Skeletal muscle satellite cell (primary cell): ENCODE results near the gene THOC6.

Experiments used
- H3K27me3 ChIP-seq: 2 replicates; pipeline ENCODE4 v1.7.0; 2013; ENCODE audit warnings: low read length; ENCODE audit not compliant: control insufficient read depth, insufficient read depth
- H3K36me3 ChIP-seq: 2 replicates; pipeline ENCODE4 v1.7.0; 2013; ENCODE audit warnings: mild to moderate bottlenecking, control low read depth, low read length; ENCODE audit not compliant: insufficient read depth
- H3K4me1 ChIP-seq: 2 replicates; pipeline ENCODE4 v1.7.0; 2013; ENCODE audit warnings: low read length; ENCODE audit not compliant: control insufficient read depth, insufficient read depth
- H3K4me2 ChIP-seq: 2 replicates; pipeline ENCODE4 v1.7.0; 2013; ENCODE audit warnings: mild to moderate bottlenecking, low read length
- H3K4me3 ChIP-seq: 2 replicates; pipeline ENCODE4 v1.7.0; 2013; ENCODE audit warnings: low read length
- H3K9ac ChIP-seq: 2 replicates; pipeline ENCODE4 v1.7.0; 2013; ENCODE audit warnings: mild to moderate bottlenecking, low read depth, low read length, moderate library complexity
- H3K9me3 ChIP-seq: replicated peaks from 2 replicates; pipeline ENCODE4 v1.7.0; 2013; ENCODE audit warnings: mild to moderate bottlenecking, control low read depth, low read length

The THOC6 gene

GRCh38 chr16:3026609-3027488 is 3.0 kb downstream of the THOC6 start:
- Histone ChIP-seq H3K4me3 (no peak overlapping the region), H3K4me1 (peaks cover 26% of the 10 kb centered on the region), H3K9me3 (no peaks in the 10 kb centered on the region), H3K9ac (no peak overlapping the region), H3K36me3 (peaks cover 18% of the 10 kb centered on the region), H3K27me3 (peaks cover 15% of the 10 kb centered on the region), H3K4me2 (no peak overlapping the region)

- H3K9me3 ChIP-seq: no peaks in the 10 kb centered on the region
- no peak overlapping the region for H3K4me2 ChIP-seq
- no peak overlapping the region for H3K4me3 ChIP-seq
- no peak overlapping the region for H3K9ac ChIP-seq
- H3K27me3 ChIP-seq: peaks cover 20% of the 10 kb centered on the region
- H3K4me1 ChIP-seq: peaks cover 22% of the 10 kb centered on the region
- peaks cover 14% of the 10 kb centered on the region for H3K36me3 ChIP-seq
Measured at GRCh38 chr16:3027489-3027795, 3.6 kb downstream of the THOC6 start.

DNA sequence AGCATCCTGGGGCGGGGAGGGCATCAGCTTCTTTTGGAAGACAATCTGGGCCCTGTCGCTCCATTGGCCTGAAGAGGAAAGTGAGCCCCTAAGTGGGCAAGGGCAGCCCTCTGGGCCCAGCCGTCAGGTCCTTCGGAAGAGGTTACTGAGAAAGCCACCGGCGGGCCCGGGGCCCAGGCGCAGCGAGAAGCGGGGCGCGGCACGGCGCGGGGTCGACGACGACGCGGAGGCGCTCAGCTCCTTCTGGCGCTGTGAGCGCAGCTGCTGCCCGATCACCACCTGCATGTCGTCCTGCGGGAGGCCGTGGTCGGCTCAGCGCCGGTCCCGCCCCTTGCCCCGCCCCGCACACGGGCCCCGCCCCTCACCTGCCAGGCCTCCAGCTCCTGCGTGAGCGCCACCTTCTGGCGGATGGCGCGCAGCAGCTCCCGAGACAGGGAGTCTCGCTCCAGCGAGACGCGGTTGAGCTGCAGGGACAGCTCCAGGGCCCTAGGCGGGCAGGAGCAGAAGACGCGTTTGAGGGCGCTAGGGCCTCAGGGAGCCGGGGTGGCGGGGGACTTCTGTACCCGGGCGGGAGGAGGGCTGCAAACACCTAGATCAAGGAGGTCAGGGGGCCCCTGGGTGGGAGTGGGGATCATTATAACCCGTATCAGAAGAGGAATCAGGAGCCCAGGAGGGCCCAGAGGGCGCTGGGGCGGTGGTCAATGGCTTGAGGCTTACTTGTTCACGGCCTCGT is 4.3 kb downstream of the THOC6 start:
- H3K4me2 ChIP-seq: no peak overlapping the region
- H3K9ac ChIP-seq: no peak overlapping the region
- no peak overlapping the region for H3K4me3 ChIP-seq
- H3K27me3 ChIP-seq: peaks cover 27% of the 10 kb centered on the region
- peaks cover 9% of the 10 kb centered on the region for H3K36me3 ChIP-seq
- peaks cover 15% of the 10 kb centered on the region for H3K4me1 ChIP-seq
- H3K9me3 ChIP-seq: no peaks in the 10 kb centered on the region

DNA sequence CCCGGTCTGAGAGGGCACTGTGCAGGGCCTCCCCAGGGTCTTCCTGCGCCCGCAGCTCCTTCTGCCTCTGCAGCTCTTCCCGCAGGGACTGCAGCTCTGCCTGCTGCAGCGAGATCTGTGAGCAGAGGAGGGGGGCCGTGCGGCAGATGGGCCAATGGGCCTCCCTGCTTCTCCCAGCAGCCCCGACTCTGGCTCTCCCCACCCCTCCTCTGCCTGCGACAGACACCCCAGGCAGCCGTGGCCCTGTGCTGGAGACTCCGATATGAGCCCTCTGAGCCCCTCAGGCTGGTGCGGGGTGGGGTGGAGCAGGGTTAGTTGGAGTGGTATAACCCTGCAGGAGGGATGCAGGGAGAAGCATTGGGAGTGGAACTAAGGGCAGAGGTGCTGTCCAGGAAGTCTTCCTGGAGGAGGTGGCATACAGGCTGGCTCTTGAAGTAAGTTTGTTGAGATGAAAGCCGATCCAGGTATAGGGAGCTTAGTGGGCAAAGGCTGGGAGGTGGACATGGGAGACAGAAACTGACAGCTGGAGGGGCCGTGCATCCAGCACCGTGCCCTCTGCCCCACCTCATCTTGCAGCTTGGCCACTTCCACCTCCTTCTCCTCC is 5.0 kb downstream of the THOC6 start:
- no peak overlapping the region for H3K9ac ChIP-seq
- H3K27me3 ChIP-seq: peaks cover 34% of the 10 kb centered on the region
- peaks cover 9% of the 10 kb centered on the region for H3K36me3 ChIP-seq
- no peaks in the 10 kb centered on the region for H3K9me3 ChIP-seq
- no peak overlapping the region for H3K4me3 ChIP-seq
- peaks cover 8% of the 10 kb centered on the region for H3K4me1 ChIP-seq
- no peak overlapping the region for H3K4me2 ChIP-seq

DNA sequence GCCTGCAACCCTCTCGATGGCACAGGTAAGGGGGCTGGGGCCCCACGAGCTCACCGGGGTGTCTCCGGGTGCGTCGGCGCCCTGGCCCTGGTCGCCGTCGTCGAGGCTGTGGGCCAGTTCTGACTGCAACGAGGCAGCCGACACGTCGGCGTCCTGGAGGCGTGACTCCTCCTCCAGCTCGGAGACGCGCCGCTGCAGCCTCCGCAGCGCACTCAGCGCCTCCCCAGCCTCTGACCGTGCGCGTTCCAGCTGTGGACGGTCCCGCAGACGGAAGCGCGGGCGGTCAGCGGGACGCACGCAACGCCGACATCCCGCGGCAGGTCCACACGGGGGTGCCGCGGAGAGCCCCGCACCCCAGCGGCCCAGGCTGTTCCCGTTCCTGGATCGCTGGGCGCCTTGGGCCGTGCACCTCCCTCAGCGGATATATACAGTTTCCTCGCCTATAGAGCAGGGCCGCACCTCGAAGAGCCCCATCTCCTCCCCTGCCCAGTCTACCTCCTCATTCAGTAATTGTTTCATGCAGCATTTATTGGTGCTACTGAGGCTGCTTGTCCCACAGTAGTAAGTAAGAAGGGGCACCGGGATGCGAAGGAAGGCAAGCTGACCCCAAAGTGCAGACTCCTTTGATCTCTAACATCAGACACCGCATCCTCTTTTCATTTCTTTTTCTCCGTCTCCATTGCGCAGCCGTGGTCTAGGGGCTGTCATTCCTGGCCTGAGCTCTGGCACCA is 5.8 kb downstream of the THOC6 start:
- Histone ChIP-seq H3K36me3 (peaks cover 9% of the 10 kb centered on the region), H3K4me1 (peaks cover 8% of the 10 kb centered on the region), H3K27me3 (peaks cover 40% of the 10 kb centered on the region), H3K9ac (no peak overlapping the region), H3K9me3 (no peaks in the 10 kb centered on the region), H3K4me3 (peak overlapping the region; percentile 51), H3K4me2 (peak overlapping the region; percentile 66)

DNA sequence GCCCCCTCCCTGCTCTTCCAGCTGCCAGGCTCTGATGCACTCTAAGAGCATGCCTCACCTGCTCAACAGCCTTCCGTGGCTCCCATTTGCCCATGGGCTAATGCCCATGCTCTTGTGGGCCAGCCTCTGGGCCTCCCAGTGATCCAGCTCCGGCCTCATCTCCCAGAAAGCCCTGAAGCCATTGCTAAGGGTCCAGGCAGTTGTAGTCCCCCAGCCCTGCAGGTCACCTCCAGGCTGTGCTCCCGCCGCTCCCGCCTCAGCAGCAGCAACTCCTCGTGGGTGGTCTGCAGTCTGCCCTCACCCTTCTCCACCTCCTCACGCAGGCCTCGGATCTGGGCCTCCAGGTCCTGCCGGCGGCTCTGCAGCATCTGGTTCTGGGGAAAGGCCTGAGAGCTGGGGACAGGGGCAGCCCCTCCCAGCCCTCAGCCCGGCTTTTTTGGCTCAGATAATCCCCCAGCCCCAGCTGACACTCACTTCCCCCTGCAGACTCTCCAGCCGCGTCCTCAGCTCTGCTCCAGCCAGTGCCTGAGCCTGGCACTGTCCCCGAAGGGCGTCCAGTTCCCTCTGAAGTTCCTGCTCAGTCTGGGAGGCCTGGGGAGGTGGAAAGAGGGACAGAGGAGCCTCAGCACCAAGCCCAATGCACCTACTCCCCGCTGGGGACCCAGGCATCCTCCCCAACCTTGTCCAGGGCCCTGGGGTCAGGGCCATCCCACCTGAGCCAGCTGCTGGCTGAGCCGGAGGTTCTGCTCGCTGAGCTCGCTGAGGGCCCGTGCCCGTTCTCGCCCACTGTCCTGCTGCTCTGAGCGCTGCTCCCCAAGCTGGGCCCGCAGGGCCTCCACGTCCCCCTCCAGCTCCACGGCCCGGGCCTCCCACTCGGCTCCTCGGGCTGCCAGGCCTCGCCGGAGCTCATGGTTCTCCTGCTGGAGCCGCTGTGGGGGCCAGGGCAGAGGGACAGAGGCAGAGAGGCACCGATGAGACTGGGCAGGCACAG is 6.7 kb downstream of the THOC6 start:
- Histone ChIP-seq H3K36me3 (peaks cover 9% of the 10 kb centered on the region), H3K9ac (no peak overlapping the region), H3K4me2 (no peak overlapping the region), H3K4me1 (peaks cover 8% of the 10 kb centered on the region), H3K4me3 (no peak overlapping the region), H3K9me3 (no peaks in the 10 kb centered on the region), H3K27me3 (peaks cover 47% of the 10 kb centered on the region)

GRCh38 chr16:3032624-3033023 is 8.8 kb downstream of the THOC6 start:
- H3K9me3 ChIP-seq: no peaks in the 10 kb centered on the region
- no peak overlapping the region for H3K9ac ChIP-seq
- no peak overlapping the region for H3K4me2 ChIP-seq
- no peaks in the 10 kb centered on the region for H3K36me3 ChIP-seq
- H3K4me3 ChIP-seq: no peak overlapping the region
- H3K27me3 ChIP-seq: peaks cover 63% of the 10 kb centered on the region
- H3K4me1 ChIP-seq: peaks cover 8% of the 10 kb centered on the region

DNA sequence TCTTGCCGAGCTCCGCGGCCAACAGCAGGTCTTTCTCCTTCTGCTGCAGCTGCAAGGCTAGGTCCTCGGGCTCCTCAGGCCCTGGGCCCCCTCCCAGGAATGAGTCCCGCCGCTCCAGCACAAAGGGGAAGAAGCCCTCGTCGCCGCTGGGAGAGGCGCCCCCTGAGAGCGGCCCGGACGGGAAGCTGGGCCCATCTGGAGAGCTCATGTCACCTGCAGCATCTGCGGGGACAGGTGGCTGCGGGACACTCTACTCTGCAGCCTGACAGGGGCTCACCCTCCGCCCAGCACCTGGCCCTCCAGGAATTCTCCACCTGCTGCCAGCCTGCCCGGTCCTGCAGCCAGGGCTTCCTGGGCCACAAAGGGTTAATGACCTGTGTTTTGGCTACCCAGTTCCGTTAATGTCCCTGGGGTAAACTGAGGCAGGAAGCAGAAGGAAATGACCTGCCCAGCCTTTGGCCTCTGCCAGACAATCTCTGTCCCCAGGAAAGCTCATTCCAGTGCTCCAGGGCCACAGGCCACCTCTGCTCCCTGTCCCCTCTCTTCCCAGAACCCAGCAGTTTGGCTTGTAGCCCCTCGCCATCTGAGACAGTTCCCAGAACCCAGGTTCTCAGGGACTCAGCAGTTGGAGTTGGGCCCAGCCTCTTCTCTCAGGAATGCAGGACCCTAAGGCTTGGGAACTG is 11.6 kb downstream of the THOC6 start:
- no peaks in the 10 kb centered on the region for H3K36me3 ChIP-seq
- no peak overlapping the region for H3K4me2 ChIP-seq
- H3K9me3 ChIP-seq: no peaks in the 10 kb centered on the region
- H3K4me1 ChIP-seq: no peaks in the 10 kb centered on the region
- H3K9ac ChIP-seq: no peak overlapping the region
- peaks cover 72% of the 10 kb centered on the region for H3K27me3 ChIP-seq
- H3K4me3 ChIP-seq: no peak overlapping the region

DNA sequence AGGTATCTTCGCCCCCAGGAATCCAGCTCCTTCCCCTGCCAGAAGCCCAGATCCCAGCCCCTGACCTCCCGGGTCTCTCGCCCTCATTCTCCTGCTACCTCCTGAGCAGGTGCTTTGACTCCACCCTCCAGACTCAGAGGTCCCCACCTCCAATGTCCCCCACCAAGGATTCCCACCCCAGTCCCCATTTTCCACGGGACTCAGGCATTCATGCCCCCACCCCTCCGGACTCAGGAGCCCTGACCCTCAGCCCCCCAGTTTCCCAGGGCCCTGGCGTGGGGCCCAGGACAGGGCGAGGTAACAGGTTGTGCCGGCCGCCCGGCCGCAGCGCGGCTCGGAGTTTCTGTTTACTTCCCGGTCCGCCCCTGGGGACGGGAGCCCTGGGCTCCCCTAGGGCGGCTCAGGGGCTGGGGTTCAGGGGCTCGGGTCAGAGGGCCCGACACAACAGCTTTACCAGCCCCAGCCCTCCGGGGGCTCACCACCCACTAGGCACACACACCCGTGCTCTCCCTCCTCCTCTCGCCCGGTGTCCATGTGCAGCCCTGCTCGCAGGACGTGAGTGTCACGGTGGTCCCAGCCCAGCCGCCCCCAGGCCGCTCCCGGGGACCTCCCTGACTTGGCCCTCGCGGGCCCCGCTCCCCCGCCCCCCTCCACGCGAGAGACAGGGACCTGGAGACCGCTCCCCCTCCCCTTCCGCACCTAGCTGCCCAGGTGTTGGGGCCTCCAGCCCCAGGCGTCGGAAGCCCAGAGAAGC is 12.3 kb downstream of the THOC6 start:
- Histone ChIP-seq H3K9ac (no peak overlapping the region), H3K27me3 (peaks cover 72% of the 10 kb centered on the region), H3K9me3 (no peaks in the 10 kb centered on the region), H3K4me3 (no peak overlapping the region), H3K36me3 (no peaks in the 10 kb centered on the region), H3K4me1 (no peaks in the 10 kb centered on the region), H3K4me2 (no peak overlapping the region)
